ENCODE data around the gene SARNP.

The SARNP gene

DNA sequence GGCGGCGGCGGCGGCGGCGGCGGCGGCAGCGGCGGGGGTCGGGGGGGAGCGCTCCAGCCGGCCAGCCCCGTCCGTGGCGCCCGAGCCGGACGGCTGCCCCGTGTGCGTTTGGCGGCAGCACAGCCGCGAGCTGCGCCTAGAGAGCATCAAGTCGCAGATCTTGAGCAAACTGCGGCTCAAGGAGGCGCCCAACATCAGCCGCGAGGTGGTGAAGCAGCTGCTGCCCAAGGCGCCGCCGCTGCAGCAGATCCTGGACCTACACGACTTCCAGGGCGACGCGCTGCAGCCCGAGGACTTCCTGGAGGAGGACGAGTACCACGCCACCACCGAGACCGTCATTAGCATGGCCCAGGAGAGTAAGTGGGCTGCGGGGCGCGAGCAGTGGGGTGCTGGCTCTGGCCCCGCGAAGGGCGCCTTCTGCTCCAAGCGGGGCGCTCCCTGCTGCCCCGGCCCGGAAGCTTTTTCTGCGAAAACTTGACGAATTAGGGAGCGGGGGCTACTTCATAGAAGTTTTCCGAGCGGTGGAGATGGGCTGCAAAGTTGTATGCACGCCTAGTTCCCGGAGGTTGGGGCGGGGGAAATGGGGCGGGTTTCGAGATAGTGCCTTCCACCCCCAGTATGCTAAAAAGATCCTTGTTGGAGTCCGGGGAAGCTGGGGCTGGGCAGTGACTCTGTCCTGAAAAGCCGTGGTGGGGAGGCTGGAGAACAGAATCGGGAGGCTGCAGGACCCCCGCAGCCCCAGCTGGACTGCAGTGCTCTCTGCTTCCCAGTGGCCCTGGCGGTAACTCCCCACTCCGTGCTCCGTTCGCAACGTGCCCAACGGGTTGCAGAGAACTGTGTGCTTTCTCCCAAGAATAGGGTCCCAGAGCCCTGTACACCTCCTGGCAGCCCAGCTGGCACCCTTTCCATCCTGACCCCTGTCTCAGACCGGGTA, 73.9 kb downstream of the SARNP start:
- TF ChIP-seq, protein P1, sequence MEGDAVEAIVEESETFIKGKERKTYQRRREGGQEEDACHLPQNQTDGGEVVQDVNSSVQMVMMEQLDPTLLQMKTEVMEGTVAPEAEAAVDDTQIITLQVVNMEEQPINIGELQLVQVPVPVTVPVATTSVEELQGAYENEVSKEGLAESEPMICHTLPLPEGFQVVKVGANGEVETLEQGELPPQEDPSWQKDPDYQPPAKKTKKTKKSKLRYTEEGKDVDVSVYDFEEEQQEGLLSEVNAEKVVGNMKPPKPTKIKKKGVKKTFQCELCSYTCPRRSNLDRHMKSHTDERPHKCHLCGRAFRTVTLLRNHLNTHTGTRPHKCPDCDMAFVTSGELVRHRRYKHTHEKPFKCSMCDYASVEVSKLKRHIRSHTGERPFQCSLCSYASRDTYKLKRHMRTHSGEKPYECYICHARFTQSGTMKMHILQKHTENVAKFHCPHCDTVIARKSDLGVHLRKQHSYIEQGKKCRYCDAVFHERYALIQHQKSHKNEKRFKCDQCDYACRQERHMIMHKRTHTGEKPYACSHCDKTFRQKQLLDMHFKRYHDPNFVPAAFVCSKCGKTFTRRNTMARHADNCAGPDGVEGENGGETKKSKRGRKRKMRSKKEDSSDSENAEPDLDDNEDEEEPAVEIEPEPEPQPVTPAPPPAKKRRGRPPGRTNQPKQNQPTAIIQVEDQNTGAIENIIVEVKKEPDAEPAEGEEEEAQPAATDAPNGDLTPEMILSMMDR (IDR thresholded peaks at IDR 0.05; ENCODE audit: insufficient read depth, missing control alignments), result no peak
- no peak for FAIRE-seq
- no peak for DNase-seq (ENCODE audit: insufficient read length, low spot score)

DNA sequence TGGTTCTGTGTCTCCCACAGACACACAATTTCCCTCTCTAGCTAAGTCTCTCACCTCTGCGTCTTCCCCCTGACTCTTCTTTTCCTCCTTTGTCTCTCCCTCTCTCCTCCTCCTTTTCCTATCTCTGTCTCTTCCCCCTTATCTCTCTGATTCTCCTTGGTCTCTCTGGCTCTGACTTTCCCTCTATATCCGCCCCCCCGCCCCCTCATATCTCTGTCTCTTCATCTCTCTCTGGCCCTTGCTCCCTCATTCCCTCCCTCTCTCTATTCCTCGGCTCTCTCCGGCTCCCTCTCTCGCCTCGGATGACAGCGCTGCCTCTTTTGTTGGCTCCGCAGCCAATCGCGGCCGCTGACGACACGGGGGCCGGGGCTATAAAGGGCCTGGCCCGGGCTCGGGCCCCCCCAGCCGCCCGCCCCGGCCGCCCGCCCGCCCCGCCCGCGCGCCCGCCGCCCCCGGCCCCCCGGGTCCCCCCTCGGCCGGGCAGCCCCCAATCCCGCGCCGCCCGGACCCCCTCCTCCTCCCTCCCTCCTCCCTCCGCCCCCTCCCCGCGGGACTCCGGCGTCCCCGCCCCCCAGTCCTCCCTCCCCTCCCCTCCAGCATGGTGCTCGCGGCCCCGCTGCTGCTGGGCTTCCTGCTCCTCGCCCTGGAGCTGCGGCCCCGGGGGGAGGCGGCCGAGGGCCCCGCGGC, 74.7 kb downstream of the SARNP start, which contains the start of gene GDF11:
TSS of gene GDF11 (plus strand) at position 404 of the 687 bp plus-strand sequence. CDS start at position 599, 195 bp downstream.
- DNase-seq (ENCODE audit: insufficient read length, low spot score), result peak; percentile 80
- no peak for FAIRE-seq

DNA sequence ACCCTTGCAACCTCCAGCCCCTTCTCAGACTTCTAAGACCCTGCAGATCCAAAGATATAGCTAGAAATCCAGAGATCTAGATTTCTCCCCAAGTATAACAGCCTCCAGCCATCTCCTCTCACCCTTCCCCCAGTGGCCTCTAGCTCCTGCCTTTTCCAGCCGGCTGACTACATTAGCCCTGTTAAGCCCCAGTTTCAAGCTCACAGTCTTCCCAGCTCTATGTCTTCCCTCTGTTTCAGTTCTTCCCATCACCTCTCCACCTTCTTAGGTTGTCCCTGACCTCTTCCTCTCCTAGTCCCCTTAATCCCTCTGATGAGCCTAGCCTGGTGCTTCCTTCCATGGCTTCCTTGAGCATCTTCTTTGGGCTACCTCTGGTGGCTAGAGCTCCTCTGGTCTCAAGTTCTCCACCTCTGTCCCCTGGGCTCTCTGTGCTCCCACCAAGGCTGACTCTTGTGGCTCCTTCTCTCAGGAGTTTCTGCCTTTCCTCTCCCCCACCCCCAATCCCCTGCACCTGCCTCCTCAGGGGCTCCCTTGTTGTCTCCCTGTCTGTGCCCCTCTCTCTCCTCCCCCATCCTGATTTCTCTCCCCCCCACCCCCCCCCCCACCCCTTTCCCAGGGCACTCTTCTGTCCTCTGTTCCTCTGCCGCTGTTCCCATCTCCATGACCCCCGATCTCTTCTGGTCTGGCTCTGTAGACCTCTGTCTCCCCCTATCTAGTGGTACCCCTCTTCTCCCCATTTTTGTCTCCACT, 75.4 kb downstream of the SARNP start:
- no peak for FAIRE-seq
- TF ChIP-seq, protein P1 (IDR thresholded peaks at IDR 0.05; ENCODE audit: insufficient read depth, missing control alignments), result no peak
- DNase-seq (ENCODE audit: insufficient read length, low spot score), result no peak

More for the DNA sequence above, 74.7 kb downstream of the SARNP start, which contains the start of gene GDF11:
- TF ChIP-seq, protein P1 (IDR thresholded peaks at IDR 0.05; ENCODE audit: insufficient read depth, missing control alignments), result no peak

DNA sequence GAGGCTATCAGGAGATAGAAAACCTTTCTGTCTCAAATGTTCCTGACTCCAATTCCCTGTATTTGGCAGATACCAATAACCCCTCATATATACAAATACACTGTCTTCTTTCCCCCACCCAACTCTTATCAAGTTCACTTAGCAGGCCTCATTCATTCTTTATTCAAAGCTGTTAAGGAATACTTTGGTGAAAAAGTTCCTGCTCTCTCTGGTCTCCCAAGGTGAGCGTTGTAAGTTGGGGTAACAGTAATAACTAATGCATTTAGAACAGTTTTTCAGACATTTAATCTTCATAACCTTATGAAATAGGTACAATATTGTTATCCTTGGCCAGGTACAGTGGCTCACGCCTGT, 78.5 kb downstream of the SARNP start:
- FAIRE-seq (no peak), DNase-seq (ENCODE audit: insufficient read length, low spot score) (no peak)
- TF ChIP-seq, protein P1 (IDR thresholded peaks at IDR 0.05; ENCODE audit: insufficient read depth, missing control alignments), result no peak

DNA sequence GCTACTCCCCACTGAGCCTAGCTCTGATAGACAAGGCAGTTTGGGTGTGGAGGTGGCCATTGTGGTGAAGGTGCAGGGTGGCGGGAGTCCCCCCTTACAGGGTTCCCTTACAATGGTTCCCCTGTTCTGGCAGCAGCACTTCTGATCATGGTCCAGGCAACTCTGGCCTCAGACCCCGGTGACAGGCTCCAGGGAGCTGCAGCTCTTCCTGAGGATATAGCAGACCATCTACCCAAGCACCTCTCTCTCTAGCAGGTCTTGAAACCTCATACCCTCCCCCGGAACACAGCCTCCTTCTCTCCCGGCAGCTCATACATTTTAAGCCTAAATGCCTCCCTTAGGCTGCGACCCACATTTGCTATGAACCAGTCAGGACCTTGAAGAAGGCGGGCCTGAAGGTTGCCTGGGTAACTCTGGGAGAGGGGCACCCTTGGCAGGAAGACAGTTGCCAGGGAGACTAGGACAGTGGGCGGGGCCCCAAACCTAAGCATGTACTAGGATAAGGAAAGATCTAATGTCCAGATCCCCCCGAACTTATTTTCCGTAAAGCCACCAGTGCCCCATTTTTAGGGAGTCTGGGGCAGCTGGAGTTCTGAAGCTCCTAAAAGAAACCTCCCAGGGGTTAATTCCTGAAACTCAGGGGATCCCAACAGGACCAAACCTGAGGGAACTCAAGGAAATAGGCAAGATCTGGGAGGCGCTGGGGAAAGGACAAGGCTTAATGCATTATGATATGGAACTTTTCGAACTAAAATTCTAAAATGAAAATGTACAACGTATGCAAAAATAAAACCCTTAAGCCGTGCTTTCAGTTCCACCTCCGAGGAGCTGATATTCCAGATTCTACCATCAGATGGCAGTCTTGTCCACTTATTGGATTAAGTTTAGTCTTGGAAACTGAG, 79.2 kb downstream of the SARNP start:
- DNase-seq (ENCODE audit: insufficient read length, low spot score) (no peak), FAIRE-seq (peak; percentile 72)
- TF ChIP-seq, protein P1 (IDR thresholded peaks at IDR 0.05; ENCODE audit: insufficient read depth, missing control alignments), result peak; percentile 88

DNA sequence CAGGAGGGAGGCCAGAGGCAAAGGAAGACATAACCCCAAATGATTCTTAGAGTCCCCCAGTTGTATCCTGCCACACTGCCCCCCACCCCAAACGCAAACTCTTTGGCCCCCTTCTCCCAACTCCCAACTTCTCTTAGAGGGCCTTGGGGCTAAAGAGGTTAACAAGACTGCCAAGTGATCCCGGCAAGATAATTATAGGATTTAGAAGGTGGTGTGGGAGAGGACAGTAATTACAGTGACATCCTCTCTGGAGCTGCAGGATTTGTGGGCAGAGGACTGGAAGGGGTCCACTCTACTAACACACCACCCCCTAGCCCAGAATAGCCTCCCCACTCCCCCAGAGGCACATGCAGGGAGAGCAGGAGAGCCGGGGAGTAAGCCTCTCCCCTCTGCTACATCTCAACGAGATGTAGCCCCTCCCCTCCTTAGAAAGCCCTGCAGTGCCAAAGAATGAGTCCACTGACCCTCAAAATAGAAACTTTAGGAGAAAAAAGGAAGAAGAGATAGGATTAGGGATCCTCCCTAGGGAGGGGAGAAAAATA, 79.9 kb downstream of the SARNP start:
- FAIRE-seq (no peak), DNase-seq (ENCODE audit: insufficient read length, low spot score) (no peak)
- TF ChIP-seq, protein P1 (IDR thresholded peaks at IDR 0.05; ENCODE audit: insufficient read depth, missing control alignments), result no peak
